T1000 (cell line): ENCODE data around the gene GBX2.

Source experiments
- DNase-seq: peaks from one replicate; lab custom pipeline; 2025; ENCODE audit warnings: mixed read lengths; lab: John Stamatoyannopoulos, UW

Gene GBX2

DNA sequence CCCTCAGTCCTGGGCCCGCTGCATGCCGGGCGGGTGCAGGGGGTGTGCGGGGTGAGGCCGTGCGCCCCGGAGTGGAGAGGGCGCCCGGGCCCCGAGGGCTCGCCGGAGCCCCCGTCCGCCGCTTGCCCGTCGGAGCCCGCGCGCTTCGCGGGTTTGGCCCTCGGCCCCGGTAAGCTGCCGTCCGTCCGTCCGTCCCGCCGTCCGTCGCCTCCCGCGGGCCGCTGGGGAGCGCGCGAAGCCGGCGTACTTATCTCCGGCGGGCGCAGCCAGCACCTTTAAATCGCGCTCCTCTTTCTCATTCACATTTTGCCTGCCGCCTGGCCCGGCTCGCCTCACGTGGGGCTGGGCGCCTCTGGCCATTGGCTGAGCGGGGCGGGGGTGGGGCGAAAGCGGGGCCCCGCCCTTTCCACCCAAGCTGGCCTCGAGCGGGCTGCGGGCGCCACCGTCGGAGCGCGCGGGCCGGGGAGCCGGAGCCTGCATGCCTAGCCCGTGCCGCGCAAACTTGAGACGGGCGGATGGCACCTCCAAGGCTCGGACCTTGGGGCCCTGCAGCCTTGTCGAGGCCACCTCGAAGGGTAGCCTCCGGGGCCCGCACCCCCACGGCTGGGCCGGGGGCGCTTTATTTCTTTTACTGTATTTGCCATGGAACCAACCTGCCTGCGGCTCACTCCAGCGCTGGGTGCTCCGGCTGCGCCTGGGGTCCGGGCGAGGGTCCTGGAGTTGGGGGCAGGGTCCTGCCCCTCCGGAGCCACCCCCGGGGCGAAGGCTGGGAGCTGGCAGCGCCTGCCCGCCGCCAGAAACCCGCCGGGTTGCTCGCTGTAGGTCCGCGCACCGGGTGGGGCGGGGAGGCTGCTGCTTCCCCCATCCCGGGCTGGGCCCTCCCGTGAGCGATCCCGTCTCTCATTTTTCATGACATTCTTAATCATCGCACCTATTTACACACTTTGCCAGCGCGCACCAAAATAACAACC lies at the start of gene GBX2:
Gene GBX2, minus strand, starts transcription at position 277 of the 971 bp plus-strand sequence. CDS start 415 bp downstream, outside the sequence.
- peak; percentile 83 for DNase-seq

GRCh38 chr2:236217926-236218325 lies 49.7 kb upstream of the GBX2 start:
- no peak for DNase-seq

DNA sequence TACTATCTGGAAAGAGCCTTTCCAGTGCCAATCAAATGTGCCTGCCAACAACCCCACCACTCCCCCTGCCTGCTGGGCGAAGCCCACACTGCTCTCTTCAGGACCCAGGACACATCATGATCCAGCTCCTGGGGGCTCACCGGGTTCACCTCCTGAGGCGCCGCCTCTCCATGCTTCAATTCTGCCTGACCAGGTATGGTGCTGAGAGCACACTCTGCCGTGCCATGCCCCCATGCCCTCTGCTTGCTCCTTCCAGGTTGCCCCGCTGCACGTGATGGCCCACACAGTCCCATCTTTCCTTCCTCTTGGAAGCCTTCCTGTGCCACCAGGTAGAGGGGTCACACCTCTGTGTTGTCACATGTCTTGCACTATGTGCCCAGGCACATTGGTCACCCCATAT lies 48.5 kb upstream of the GBX2 start:
- no peak for DNase-seq

GRCh38 chr2:236215761-236216333 lies 47.7 kb upstream of the GBX2 start:
- no peak for DNase-seq

- DNase-seq, result no peak
Measured at GRCh38 chr2:236215196-236215595, 47.0 kb upstream of the GBX2 start.

- DNase-seq, result no peak
Measured at GRCh38 chr2:236214376-236214995, 46.3 kb upstream of the GBX2 start.

DNA sequence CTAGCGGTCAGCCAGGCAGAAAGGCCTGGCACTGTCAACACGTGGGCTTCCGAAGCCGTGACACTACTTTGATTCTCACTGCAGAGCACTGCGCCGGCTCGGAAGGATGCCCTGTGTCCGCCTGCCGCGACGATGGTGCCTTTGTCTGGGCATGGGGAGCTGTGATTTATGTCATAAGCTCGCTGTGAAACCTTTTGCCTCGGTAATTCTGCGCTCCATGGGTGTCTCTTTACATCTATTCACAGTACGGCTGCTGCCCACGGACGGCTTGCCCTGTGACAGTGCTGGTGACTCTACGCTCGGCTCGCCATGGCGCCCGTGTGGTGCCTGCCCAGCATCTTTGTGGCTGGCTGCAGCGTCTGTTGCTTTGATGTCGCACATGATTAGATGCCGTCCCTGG lies 43.1 kb upstream of the GBX2 start:
- no peak for DNase-seq

GRCh38 chr2:236210536-236210935 lies 42.4 kb upstream of the GBX2 start:
- DNase-seq, result no peak

DNA sequence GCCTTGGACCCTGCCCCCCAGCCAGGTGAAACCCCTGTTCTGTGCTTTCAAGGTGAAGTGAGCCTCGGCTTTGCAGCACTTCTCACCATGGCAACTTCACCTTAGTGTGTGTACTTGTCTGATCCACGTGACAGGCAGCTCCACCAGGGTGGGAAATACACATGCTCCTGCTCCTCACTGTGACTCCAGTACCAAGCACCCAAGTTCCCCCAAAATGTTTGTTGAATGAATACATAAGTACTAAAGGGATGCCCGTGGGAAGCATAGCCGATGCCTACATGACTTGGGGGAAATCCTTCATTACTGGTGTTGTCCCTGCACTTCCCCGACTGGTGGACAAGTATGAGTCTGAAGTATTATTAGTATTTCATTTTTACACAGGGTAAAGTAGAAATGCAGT lies 41.8 kb upstream of the GBX2 start:
- no peak for DNase-seq

DNA sequence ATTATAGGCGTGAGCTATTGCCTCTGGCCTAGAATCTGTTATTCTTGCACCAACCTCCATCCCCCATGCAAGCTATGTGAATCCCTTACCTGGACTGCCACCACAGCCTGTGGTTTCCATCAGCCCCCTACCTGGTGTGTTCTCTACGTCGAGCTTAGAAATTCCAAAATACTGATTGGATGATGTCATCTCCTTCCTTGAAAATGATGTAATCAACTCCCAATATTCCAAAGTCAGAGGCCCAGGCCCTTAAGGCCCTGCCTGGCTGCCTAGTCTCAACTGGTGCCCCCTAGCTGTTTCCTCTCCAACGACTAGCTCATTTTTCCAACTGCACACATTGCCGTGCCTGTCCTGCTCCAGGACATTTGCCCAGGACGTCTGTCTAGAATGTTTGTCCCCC lies 41.3 kb upstream of the GBX2 start:
- DNase-seq, result no peak

DNA sequence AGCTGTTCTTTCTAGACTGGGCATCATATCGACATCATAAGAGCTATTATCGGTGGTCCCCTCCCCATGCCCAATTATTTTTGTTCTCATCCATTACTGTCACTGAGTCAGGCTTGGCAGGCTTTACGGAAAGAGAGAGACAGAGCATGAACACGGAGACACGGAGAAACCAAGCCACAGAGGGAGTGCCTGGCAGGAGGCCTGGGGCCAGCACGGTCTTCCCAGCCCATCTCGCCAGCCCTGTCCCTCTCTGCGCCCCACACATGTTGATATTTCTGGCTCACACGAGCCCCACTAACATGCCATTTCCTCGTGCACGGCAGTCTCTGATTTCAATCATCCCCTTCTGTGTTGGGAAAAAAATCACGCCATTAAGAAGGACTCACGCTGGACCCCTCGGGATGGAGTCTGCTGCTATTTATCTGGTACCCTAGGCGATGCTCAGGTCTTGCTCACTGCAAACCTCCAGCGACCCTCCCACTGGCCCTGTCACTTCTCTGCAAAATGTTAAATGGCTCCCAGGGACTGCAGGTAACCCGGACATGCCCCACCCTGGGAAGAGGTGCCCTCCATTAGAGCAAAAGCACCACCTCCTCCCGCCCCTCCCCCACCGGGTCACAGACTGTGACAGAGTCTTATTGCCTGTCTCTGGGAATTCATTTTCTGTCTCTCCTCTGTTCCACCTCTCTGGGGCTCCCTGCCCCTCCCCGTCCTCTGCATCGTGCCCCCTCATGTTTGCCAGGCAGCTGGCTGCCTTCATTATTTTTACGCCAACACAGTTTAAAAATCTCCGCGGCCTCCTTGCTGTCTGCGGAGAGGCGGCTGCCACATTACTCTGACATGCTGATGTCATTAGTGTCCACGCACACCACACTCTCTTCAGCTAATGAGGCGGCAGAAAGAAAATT lies 40.1 kb upstream of the GBX2 start:
- no peak for DNase-seq

- no peak for DNase-seq
Measured at GRCh38 chr2:236207472-236207871, 39.3 kb upstream of the GBX2 start.

DNA sequence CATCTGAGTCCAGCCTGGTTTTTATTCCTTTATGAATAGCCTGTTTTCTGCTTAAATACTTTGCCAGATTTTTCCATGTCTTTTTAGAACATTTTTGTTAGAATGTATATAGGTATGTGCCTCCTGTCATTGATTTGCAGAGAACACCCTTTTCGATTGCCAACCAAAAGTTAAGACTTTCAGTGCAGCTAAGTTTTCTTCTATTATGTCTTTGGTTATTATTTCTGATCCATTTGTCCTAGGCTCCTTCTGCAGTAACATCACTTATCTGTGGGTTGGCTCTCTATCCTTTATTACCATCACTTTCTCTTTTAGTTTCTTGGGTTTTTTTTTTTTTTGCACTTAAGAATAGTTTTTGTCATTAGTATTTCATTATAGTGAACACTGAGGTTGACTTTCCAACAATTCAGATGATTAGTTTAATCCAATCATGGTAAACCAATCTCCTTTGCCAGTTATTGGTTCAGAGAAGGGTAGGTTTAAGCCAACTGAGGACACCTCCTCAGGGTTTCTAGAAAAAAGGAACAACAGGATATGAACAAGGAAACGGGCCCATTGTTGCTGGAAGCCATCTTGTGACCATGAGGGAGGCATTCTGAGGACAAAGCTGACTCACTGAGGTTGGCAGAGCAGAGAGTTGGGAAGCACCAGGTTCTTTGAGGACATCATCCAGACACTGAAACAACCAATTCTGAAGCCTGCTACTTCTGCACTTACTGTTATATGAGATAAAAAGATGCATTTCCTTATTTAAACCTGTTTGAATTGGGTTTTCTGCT lies 37.9 kb upstream of the GBX2 start:
- DNase-seq, result no peak

- DNase-seq, result no peak
Measured at GRCh38 chr2:236204953-236205352, 36.8 kb upstream of the GBX2 start.

DNA sequence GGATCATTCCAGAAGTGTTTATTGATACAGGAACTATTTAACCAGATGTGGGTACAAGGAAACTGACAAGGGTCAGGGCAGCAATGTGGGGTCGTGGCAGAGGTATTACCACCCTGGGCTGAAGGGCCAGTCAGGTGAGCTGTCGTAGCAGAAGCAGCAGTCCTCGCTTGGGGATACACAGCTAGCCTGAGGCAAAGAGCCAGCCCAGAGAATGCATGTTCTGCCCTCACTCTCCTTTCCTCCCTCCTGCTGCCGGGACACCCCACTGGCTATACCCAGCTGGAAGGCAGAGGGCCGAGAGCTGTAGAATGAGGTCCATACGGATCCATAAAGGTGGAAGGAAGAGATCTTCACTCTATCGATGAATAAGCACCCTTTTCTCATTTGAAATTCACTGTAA lies 32.2 kb upstream of the GBX2 start:
- no peak for DNase-seq

- no peak for DNase-seq
Measured at GRCh38 chr2:236196366-236196765, 28.2 kb upstream of the GBX2 start.

- no peak for DNase-seq
Measured at GRCh38 chr2:236195726-236196125, 27.5 kb upstream of the GBX2 start.

- DNase-seq, result no peak
Measured at GRCh38 chr2:236194786-236195185, 26.6 kb upstream of the GBX2 start.

DNA sequence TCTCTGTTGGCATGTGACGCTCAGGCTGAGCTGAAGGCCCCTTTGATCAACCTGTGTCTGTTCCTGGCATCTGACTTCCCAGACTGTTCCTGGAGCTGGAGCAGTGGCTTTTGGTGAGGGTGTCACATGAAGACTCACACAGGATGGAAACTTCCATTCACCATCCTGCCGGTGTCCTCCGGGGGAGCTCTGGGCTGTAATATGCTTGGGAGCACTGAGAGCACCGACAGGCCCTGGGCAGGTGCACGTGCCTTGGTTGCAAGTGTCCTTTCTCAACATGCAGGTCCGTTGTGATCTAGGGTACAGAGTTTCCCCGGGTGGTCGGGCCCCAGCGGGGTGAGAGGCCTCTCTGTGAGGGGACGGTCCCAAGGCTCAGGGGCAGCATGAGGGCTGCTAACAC lies 24.8 kb upstream of the GBX2 start:
- no peak for DNase-seq

DNA sequence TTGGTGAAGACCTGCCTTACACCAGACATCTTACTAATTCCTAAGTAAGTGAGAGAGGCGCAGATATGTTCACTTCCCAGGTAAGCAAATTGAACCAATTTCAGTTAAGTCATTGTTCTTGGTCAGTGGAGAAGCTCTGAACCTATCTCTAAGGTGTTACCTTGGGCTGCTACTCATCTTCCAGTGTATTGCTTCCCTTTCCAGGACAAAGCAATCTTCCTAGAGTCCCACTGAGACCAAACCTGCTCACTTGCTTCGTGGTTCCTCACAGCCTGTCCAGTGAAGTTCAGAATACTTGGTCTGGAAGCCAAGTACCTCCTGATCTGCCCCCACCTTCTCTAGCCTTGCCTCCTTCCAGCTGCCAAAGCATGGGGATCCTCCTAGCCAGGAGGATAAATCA lies 22.5 kb upstream of the GBX2 start:
- DNase-seq, result no peak

GRCh38 chr2:236184701-236185100 lies 16.5 kb upstream of the GBX2 start:
- DNase-seq, result no peak
